ENCODE results near the gene SNX25. TPM values are rescaled to one million over a fixed set of nuclear protein-coding genes. Genes with fewer than 3 reads are reported as not detected.
"Not testable (repeated sequence)": the region's sequence is repeated elsewhere in the genome, so short reads cannot be mapped to it uniquely, and the experiment has no call there.

The SNX25 gene
- total RNA-seq, 1 donor from 2014 or later, result 11.4 TPM

DNA sequence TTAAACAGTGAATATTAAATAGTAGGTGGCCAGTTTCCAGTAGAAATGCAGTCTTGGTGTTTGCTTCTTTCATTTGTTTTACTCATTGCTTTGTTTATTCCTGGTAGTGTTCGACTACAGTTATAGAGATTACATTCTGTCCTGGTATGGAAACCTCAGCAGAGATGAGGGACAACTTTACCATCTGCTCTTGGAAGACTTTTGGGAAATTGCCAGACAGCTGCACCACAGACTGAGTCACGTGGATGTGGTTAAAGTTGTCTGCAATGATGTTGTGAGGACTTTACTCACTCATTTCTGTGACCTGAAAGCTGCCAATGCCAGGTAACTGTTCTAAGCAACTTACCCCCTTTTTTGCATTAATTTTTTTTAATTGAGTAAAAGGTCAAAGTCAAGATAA is 49.3 kb downstream of the SNX25 start:
- DNase-seq (ENCODE audit: low spot score), result not testable (repeated sequence)
- ATAC-seq, result peak; percentile 80

DNA sequence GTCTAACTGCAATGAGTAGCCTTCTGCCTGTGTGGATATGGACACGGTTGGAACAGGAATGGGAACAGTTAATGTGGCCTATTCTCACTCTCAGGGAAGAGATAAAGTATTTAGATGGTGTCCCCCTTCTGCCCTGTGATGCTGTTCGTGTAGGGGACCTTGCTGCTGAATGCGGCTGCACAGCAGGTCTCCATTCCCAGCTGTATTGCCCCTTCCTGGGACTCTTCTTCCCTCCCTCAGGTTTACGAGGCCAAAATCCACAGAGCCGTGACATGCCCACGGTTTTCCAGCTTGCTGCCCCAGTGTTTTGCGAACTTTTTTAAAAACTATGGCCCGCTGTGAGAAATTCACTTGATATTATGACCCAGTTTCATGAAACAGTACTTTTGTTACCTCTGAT is 50.3 kb downstream of the SNX25 start:
- no peak for ATAC-seq
- DNase-seq (ENCODE audit: low spot score), result no peak

DNA sequence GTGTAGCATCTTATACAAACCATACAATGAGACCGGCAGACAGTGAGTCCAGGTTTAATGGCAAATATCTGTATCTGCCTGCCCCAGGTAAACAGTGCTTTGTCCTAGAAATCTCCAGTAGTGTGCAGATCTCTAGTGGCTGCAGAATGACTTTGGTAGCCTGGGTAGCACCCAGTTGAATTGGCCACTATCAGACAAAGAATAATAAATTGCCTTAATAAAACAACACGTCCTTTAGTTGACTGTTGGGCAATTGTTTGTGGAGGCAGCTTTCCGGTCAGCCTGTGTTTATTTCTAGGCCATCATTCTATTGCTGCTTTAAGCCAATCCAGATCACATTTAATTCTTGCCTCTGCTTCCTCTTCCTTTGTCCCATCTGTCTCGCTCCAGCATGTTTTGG is 52.5 kb downstream of the SNX25 start:
- ATAC-seq (peak; percentile 52), DNase-seq (ENCODE audit: low spot score) (no peak)

DNA sequence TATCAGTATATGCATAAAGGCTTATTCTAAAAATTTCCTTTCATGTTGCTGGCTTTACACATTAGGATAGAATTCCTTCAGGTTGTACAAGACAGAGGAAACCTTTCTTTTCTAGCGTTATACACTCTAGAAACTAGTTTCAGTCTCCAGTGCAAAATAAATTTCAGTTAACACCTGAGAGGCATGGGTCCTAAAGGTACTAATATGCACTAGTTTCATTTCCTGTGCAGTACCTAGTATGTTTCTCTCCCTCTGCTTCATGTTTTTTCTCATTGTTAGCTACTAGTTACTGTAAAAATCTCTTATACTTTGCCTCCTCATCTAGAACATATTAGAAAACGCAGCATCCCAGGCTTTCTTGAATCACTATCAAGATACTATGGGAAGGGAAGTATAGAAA is 54.0 kb downstream of the SNX25 start:
- no peak for DNase-seq (ENCODE audit: low spot score)
- ATAC-seq, result no peak

DNA sequence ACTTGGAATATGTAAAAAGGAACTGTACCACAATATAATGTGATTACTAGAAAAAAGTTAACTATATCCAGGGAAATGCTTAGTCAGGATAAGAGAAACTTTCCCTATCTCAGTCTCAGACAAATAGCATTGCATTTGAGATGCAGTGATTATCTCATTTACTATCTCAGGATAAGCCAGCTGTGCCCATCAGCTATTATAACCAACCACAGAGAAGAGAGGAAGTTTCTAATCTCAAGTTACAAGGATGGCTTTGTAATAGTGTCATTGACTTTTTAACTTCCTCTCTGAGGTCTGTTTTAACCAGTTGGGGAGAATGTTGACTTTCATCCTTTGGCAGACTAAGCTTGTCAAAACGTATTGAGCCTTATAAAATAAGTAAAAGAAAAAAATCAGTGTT is 56.5 kb downstream of the SNX25 start:
- ATAC-seq, result no peak
- DNase-seq (ENCODE audit: low spot score), result no peak

DNA sequence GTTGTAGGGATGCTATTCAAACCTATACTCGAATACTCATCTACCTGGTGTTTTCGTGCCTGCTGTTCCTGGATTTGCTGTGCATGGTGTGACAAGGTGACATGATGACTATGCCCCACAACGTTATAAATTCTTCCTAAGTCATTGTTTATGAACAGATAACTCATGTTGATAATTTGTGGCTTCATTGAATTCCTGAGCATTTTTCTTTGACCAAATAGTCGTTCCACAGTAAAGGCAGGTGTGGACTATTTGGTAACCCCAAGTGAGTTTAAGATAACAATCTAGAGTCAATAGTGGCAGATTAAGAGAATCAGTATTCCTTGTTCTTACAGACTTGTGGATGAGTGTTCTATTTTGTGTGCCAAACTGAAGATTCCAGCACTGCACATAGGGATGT is 59.9 kb downstream of the SNX25 start:
- no peak for DNase-seq (ENCODE audit: low spot score)
- ATAC-seq, result no peak

DNA sequence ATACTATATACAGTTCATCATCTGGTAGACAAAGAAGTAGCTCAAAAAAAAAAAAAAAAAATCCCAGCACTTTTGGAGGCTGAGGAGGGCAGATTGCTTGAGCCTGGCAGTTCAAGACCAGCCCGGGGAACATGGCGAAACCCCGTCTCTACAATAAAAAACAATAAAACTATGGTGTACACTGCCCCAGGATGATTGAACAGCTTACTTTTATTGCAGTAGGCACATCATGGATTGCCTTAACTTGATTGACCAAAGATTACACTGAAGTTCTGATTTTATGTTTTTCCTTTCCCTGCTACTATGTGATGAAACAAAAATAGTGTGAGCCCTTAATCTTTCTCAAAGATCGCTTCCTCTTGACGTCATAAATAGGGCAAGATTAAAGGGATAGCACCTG is 60.6 kb downstream of the SNX25 start:
- ATAC-seq, result no peak
- DNase-seq (ENCODE audit: low spot score), result no peak

DNA sequence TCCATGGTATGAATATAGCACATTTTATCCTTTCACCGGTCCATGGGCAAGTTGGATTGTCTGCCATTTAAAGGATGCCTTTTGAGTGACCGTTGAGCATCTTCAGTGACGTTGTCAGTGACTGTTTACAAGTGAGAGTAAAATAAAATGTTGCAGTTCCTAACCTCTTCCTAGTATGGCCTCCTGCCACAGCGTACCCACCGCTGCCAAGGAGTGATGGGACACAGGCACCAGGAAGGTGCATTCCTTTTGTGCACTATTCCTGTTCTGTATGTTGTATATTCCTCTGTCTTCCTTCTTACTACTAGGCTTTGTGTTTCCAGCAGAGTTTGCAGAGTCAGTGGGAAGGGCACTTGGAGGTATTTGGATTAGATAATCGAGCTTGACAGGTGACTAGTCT is 61.5 kb downstream of the SNX25 start:
- DNase-seq (ENCODE audit: low spot score), result no peak
- ATAC-seq, result no peak

DNA sequence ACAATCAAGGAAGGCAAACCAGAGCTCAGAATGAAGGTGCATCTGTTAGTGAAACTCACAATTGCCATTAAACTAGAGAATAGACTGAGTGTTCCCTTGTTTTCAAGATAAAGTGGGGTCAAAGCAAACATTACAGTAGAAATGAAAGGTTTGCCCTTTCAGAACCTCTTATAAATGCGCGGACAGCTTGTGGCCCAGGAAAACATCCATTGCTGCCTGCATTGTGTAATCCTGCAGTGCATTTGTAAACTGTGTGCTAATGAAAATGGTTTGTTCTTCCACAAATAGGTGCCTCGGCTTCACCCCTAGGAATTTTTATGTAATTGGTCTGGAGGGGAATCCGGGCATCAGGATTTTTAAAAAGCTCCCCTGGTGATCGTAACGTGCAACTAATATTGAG is 62.8 kb downstream of the SNX25 start:
- no peak for DNase-seq (ENCODE audit: low spot score)
- ATAC-seq, result no peak

DNA sequence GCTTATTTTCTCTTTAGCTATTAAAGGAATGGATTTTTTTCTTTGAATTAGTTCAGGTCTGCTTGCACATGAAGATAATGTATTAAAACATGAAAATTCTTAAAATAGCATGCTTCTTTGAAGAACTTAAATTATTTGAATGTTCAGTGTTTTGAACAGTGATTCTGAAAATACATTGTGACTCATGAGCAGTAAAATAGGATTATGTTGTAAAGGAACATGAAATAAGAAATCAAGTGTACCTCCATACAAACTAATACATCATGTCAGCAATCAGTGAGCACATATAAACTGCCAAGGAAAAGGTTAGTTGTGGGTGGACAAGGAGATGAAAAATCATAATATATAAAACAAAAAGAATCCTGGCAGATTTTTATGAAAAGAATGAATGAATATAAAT is 66.1 kb downstream of the SNX25 start:
- no peak for ATAC-seq
- DNase-seq (ENCODE audit: low spot score), result no peak

DNA sequence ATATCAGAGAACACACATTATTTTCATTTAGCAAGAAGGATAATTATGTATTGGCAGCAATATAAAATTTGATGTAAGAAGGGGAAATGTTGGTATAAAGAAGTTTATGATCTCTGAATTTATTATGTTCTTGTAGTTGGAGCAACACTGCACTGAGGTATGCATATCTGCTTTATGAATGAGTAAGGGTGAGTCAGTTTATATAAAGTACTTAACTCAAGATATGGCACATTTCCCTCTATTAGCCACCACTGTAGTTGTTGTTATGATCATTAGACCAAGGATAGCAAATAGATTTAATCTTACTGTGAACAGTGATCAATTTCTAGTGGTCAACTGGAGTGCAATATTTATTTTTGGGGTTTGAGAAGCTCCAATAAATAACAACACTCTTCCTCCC is 66.6 kb downstream of the SNX25 start:
- no peak for DNase-seq (ENCODE audit: low spot score)
- no peak for ATAC-seq

DNA sequence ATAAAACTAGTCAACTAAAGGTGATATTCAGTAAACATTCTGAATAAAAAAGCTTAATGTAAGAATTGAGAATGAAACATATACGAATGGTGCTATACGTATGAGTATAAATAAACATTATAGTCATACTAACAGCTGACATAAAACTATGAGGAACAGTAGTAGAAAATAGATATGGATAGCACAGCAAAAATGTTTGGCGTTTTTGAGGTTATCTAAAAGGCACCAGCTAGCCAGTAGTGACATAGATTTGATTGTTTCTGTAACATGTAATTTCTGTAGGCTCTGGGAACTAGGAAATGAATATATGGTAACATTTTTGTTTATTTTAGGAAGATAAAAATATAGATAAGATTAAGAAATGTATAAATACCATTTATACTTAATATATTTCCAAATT is 69.3 kb downstream of the SNX25 start:
- no peak for DNase-seq (ENCODE audit: low spot score)
- no peak for ATAC-seq

DNA sequence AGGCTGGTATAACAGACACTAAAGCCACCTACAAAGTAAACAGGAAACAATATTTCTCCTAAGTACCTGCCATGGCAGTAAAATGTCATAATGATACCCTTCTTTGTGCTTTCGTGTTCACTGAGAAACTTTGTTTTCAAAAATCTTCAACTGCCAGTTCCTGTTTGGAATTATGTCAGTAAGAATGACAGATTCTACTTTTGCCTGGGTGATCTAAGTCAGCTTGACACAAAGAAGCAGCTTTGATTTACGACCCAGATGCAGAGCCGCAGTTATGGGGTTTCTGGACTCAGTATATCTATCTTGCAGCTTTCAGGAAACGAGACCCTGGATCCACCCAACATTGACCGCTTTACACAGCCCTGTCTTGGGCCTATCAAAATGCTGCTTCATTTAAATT is 71.2 kb downstream of the SNX25 start:
- ATAC-seq, result no peak
- DNase-seq (ENCODE audit: low spot score), result no peak

DNA sequence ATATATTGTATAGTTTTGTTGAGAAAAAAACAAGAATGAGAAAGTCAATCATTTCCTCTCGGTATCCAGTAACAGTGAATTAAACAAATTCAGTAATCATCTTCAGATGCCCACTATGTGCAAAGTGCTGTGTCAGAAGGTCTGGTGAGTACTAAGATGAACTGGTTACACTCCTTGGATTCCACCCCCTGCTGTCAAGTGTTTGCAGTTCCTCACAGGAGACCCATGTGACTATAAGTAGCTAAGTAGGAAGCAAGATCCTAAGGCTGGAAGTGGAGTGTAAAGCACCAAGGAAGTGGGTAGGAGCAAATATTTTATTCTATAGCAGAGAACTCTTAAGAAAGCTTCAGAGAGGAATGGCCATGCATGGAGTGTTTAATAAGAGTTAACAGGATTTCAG is 73.6 kb downstream of the SNX25 start:
- ATAC-seq, result no peak
- DNase-seq (ENCODE audit: low spot score), result no peak

DNA sequence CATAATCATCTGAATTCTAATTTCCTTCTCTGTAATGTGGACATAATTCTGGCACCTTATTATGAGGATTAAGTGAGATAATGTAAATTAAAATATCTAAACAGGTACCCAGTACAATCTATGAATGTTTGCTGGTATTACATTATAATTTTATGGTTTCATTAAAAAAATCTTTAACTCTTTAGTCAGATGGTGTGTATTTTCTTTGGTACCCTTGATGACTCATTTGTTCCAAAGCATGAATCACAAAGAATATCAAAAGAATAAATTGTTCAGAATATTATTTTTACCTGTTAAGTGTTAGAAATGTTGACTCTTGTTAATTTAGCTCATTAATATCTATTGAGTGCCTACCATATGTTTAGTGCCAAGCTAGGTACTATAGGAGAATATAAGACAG is 74.3 kb downstream of the SNX25 start:
- no peak for DNase-seq (ENCODE audit: low spot score)
- no peak for ATAC-seq

DNA sequence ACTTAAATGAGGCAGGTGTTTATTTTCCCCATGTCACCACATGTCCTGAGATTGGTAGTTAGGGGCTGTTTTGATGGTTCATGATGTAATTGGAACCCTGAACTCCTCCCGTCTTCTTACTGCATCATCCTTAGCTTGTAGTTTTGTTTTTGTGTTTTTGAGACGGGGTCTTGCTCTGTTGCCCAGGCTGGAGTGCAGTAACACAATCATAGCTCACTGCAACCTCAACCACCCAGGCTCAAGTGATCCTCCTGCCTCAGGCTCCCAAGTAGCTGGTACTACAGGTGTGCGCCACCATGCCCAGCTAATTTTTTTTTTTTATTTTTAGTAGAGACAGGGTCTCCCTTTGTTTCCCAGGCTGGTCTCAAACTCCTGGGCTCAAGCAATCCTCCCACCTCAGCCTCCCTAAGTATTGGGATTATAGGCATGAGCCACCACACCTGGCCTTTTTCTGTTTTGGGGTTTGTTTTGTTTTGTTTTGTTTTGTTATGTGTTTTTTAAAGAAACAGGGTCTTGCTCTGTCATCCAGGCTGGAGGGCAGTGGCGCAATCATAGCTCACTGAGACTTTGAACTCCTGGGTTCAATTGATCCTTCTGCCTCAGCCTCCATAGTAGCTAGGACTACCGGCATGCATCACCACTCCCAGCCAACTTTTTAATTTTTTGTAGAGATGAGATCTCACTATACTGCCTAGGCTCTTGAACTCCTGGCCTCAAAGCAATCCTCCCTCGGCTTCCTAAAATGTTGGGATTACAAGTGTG is 76.4 kb downstream of the SNX25 start:
- no peak for DNase-seq (ENCODE audit: low spot score)
- no peak for ATAC-seq

DNA sequence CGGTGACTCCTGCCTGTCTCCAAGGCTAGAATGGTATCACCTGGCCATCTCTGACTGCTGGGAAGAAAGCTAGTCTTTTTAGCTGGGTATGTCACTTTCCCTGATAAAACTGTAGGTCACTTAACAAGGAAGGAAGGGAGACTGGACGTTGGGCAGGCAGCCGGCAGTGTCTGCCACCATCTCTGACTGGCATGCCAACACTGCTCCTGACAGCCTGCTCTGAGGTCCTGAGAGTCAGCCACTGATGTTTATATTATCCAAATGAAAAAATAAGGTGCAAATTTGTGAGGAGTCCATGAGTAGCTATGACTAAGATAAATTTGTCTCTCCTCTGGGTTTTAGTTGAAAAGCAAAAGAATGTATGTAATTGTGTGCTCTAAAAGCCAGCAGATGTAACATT is 77.2 kb downstream of the SNX25 start:
- DNase-seq (ENCODE audit: low spot score), result no peak
- no peak for ATAC-seq

DNA sequence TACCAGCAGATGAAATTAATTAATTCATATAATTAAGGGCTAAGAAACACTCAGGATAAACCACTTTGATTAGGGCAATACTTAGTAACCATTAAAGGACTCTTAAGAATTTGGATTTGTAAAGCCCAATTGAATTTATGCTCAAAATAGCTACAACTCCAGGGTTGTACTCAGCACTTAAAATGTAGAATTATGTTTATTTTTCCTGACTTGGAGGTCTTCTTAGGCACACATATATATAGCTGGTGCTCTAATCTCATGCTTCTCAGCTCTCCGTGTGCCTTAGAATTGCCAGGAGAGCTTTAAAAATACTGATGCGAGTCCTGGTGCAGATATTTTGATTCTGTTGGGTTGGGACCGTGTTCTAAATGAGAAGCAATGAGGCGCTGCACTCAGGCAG is 77.6 kb downstream of the SNX25 start:
- DNase-seq (ENCODE audit: low spot score) (no peak), ATAC-seq (no peak)

DNA sequence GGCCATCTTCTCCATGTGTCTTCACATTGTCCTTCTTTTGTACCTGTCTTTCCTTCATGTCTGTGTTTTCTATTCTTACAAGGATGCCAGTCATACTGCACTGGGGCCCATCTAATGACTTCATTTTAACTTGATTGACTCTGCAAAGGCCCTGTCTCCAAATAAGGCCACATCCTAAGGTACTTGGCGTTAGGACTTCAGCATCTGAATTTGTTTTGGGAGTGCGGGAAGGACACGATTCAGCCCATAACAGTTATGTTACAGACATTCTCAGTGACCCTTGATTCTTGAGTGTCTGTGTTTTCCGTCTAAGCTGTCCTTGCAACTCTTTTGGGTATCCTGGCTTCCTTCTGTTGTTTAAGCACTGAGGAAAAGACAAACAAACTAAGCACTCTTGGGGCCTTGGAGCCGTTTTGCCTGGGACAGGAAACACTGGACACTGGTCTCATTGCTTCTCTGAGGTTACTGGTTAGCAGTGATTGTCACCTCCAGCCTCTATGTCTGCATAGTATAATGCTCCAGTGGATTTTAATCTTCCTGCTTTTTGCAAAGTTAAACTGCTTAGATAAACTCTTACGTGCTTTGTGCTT is 80.7 kb downstream of the SNX25 start:
- DNase-seq (ENCODE audit: low spot score) (no peak), ATAC-seq (no peak)

DNA sequence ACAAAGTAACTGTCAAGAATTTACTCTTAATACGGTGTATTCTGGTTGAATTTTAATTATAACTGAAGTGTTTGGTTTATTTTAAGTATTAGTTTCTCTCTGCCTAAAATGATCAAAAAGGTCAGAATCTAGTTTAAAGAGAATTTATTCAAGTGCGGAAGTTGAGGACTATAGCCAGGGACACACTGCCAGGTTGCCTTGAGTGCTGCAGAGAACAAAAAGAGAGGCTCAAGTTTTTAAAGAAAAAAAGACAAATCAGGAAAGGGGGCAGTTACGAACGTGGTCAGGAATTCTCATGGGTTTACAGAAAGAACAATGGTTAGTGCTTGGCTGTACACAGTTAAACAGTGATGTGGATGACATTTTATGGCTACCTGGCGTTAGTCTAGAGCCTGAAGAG is 81.3 kb downstream of the SNX25 start:
- DNase-seq (ENCODE audit: low spot score) (no peak), ATAC-seq (no peak)

DNA sequence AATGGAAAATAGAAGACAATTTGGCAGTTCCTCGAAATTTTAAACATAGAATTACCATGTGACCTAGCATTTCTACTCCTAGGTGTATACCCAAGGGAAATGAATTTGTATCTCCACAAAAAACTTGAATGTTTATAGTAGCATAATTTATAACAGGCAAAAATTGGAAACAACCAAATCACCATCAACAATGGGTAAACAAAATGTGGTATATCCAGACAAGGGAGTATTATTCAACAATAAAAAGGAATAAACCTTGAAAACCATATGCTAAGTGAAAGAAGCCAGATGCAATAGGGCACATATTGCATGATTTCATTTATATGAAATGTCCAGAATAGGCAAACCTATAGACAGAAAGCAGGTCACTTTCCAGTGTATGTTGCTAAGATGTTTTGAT is 83.8 kb downstream of the SNX25 start:
- no peak for ATAC-seq
- no peak for DNase-seq (ENCODE audit: low spot score)

DNA sequence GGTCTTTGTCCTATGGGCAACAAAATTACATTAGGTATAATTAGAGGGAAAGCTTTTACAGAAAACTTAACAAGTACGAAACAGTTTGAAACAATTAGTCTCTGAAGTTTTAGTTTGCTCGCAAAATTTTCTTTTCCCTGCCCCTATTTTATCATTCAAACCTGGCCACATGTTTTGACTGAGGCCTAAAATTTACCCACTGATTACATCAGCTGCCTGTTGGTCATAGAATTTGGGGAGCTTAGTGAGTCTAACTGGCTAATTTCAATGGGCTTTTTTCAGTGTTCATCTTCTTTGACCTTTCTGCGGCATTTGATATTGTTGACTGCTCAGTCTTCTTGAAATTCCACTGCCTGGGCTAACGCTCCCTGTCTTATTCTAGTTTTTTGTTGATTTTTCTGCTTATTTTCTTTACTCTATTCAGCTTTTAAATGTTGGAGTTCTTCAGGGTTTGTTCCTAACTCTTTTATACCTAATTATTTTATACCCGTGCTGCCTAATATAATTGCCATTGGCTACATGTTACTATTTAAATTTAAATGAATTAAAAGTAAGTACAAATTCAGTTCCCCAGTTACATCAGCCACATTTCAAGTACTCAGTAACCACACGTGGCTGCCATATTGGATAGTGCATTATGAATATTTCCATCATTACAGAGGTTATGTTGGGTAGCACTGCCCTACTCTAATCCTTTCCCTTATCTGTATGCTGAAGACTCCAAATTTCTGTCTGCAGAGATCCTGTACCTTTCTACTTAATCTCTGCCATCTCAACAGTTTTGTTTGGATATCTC is 87.5 kb downstream of the SNX25 start:
- no peak for DNase-seq (ENCODE audit: low spot score)
- ATAC-seq, result no peak

All from left lobe of liver (tissue), 2 donors.